H1 (cell line): ENCODE data around the gene SDR39U1. TPM values are rescaled to one million over a fixed set of nuclear protein-coding genes. Genes with fewer than 3 reads are reported as not detected.

Experiments used
- CTCF ChIA-PET: fragments of 300-600 bp; sonication (Branson Sonifier 250); formaldehyde crosslinking; loops from one replicate; lab custom pipeline; 2021; ENCODE audit not compliant: partially characterized antibody; lab: Charles Lee
- POLR2A ChIA-PET: fragments of 300-600 bp; sonication (Branson Sonifier 250); formaldehyde crosslinking; loops from one replicate; lab custom pipeline; 2021; ENCODE audit warnings: inconsistent platforms; ENCODE audit not compliant: partially characterized antibody; lab: Charles Lee
- DNase-seq, 2 experiments: peaks; one replicate each; pipeline versions ENCODE4 v3.0.0 to v3.0.0-alpha.2; 2010 to 2022; ENCODE audit warnings: low spot score in 2 of 2, low read depth in 1 of 2, mixed read lengths in 1 of 2
- FAIRE-seq: peaks from 2 replicates; lab custom pipeline; 2011; peaks lifted over from hg19 to GRCh38; lab: Jason Lieb, UNC
- H2AFZ ChIP-seq: 2 replicates; pipeline ENCODE4 v1.8.1; 2012; ENCODE audit warnings: low read length, inconsistent platforms
- H2AK5ac ChIP-seq: 2 replicates; pipeline ENCODE4 v1.6.1; 2013; ENCODE audit warnings: low read depth, low read length
- H2BK120ac ChIP-seq: replicated peaks from 2 replicates; pipeline ENCODE3; 2013; ENCODE audit warnings: low read depth, low read length, inconsistent platforms
- H2BK12ac ChIP-seq: 2 replicates; pipeline ENCODE4 v1.6.1; 2013; ENCODE audit warnings: low read depth, low read length
- H2BK15ac ChIP-seq: 2 replicates; pipeline ENCODE4 v1.6.1; 2013; ENCODE audit warnings: low read length
- H2BK20ac ChIP-seq: 2 replicates; pipeline ENCODE4 v1.6.1; 2013; ENCODE audit warnings: low read length
- H2BK5ac ChIP-seq: 2 replicates; pipeline ENCODE4 v1.6.1; 2013; ENCODE audit warnings: low read depth, low read length
- H3K14ac ChIP-seq: 2 replicates; pipeline ENCODE4 v1.6.1; 2013; ENCODE audit warnings: inconsistent platforms; ENCODE audit not compliant: insufficient read length
- H3K18ac ChIP-seq: 2 replicates; pipeline ENCODE4 v1.6.1; 2013; ENCODE audit warnings: low read length; ENCODE audit errors: extremely low read depth
- H3K23ac ChIP-seq: 2 replicates; pipeline ENCODE4 v1.6.1; 2013; ENCODE audit warnings: inconsistent platforms; ENCODE audit not compliant: insufficient read length
- H3K23me2 ChIP-seq: 2 replicates; pipeline ENCODE4 v1.6.1; 2013; ENCODE audit warnings: low read depth, low read length
- H3K27ac ChIP-seq: 2 replicates; pipeline ENCODE4 v1.6.1; 2011; ENCODE audit warnings: low read depth, low read length, inconsistent platforms
- H3K27me3 ChIP-seq, 4 experiments: replicated peaks in 1 of 4; 1 replicate in 1 of 4; 2 replicates in 3 of 4; pipeline versions ENCODE4 v1.6.1 to v1.8.1; 2011 to 2013; ENCODE audit warnings: low read length in 3 of 4, mild to moderate bottlenecking in 3 of 4, inconsistent platforms in 2 of 4, mixed read lengths in 2 of 4, moderate library complexity in 1 of 4; ENCODE audit not compliant: control insufficient read depth in 3 of 4, insufficient read depth in 3 of 4; ENCODE audit errors: extremely low read depth in 1 of 4
- H3K36me3 ChIP-seq, 4 experiments: 2 replicates each; pipeline versions ENCODE4 v1.6.1 to v1.8.1; 2011 to 2013; ENCODE audit warnings: mild to moderate bottlenecking in 4 of 4, low read length in 3 of 4, moderate library complexity in 2 of 4, control low read depth in 1 of 4, inconsistent platforms in 1 of 4; ENCODE audit not compliant: insufficient read depth in 4 of 4, control insufficient read depth in 2 of 4
- H3K4ac ChIP-seq: replicated peaks from 2 replicates; pipeline ENCODE3; 2013; ENCODE audit warnings: low read length, low read depth, mixed read lengths, inconsistent platforms; ENCODE audit not compliant: insufficient read length
- H3K4me1 ChIP-seq, 4 experiments: replicated peaks in 1 of 4; 1 replicate in 1 of 4; 2 replicates in 3 of 4; pipeline versions ENCODE4 v1.6.1 to v1.8.1; 2011 to 2013; ENCODE audit warnings: low read length in 3 of 4, inconsistent platforms in 2 of 4, mixed read lengths in 1 of 4; ENCODE audit not compliant: insufficient read depth in 4 of 4, control insufficient read depth in 3 of 4
- H3K4me2 ChIP-seq, 2 experiments: 2 replicates each; pipeline versions ENCODE4 v1.6.1 to v1.8.1; 2011 to 2013; ENCODE audit warnings: low read depth in 2 of 2, low read length in 2 of 2, control low read depth in 1 of 2, inconsistent platforms in 1 of 2, mild to moderate bottlenecking in 1 of 2; ENCODE audit not compliant: insufficient read depth in 1 of 2
- H3K4me3 ChIP-seq, 4 experiments: fragments of 200-600, 300-600 bp in 1 of 4; sonication (generic), shearing (Covaris generic), sonication (Bioruptor Twin) in 1 of 4; 2 replicates each; pipeline versions ENCODE4 v1.5.1 to v1.8.1; 2011 to 2016; ENCODE audit warnings: low read length in 4 of 4, low read depth in 3 of 4, control low read depth in 2 of 4, inconsistent platforms in 2 of 4, mild to moderate bottlenecking in 2 of 4, mixed read lengths in 1 of 4, moderate library complexity in 1 of 4; ENCODE audit not compliant: insufficient read depth in 2 of 4; ENCODE audit errors: extremely low read depth in 1 of 4
- H3K56ac ChIP-seq: replicated peaks from 2 replicates; pipeline ENCODE3; 2013; ENCODE audit warnings: low read depth, mild to moderate bottlenecking, mixed read lengths, low read length, inconsistent platforms; ENCODE audit not compliant: insufficient read length
- H3K79me1 ChIP-seq: 2 replicates; pipeline ENCODE4 v1.6.1; 2013; ENCODE audit warnings: low read depth, low read length, control low read depth
- H3K79me2 ChIP-seq, 2 experiments: 2 replicates each; pipeline versions ENCODE4 v1.6.1 to v1.8.1; 2012 to 2013; ENCODE audit warnings: low read length in 2 of 2, mild to moderate bottlenecking in 2 of 2, inconsistent platforms in 1 of 2; ENCODE audit not compliant: insufficient read depth in 2 of 2, control insufficient read depth in 1 of 2
- H3K9ac ChIP-seq, 4 experiments: replicated peaks in 1 of 4; 1 replicate in 1 of 4; 2 replicates in 3 of 4; pipeline versions ENCODE4 v1.6.1 to v1.8.1; 2011 to 2013; ENCODE audit warnings: low read depth in 3 of 4, low read length in 3 of 4, control low read depth in 2 of 4, mild to moderate bottlenecking in 2 of 4, moderate library complexity in 2 of 4, inconsistent platforms in 1 of 4; ENCODE audit errors: extremely low read depth in 1 of 4
- H3K9me3 ChIP-seq, 2 experiments: 2 replicates each; pipeline versions ENCODE4 v1.6.1 to v1.8.1; 2012 to 2013; ENCODE audit warnings: mild to moderate bottlenecking in 2 of 2, moderate library complexity in 2 of 2, control low read depth in 1 of 2, inconsistent platforms in 1 of 2, low read depth in 1 of 2, low read length in 1 of 2, mixed read lengths in 1 of 2; ENCODE audit not compliant: insufficient read depth in 2 of 2
- H4K20me1 ChIP-seq, 2 experiments: replicated peaks in 1 of 2; 2 replicates each; pipeline versions ENCODE3 to v1.8.1; 2011 to 2013; ENCODE audit warnings: inconsistent platforms in 2 of 2, low read length in 2 of 2, mild to moderate bottlenecking in 1 of 2; ENCODE audit not compliant: insufficient read depth in 2 of 2, control insufficient read depth in 1 of 2
- H4K5ac ChIP-seq: 2 replicates; pipeline ENCODE4 v1.6.1; 2013; ENCODE audit warnings: low read length, low read depth, mixed read lengths, inconsistent platforms; ENCODE audit not compliant: insufficient read length
- H4K8ac ChIP-seq: 2 replicates; pipeline ENCODE4 v1.8.0; 2013; ENCODE audit warnings: mild to moderate bottlenecking, moderate library complexity, low read length, inconsistent platforms; ENCODE audit not compliant: insufficient read depth; ENCODE audit errors: extremely low read depth
- H4K91ac ChIP-seq: replicated peaks from 2 replicates; pipeline ENCODE3; 2013; ENCODE audit warnings: low read length, mixed read lengths, inconsistent platforms; ENCODE audit not compliant: insufficient read length
- CBX5 ChIP-seq: fragments of 300-800, 300-1000 bp; sonication (generic); IDR thresholded peaks from 2 replicates; pipeline ENCODE4 v1.7.1; 2016; ENCODE audit warnings: antibody characterized with exemption, low read length, low read depth
- E2F6 ChIP-seq: IDR thresholded peaks from 2 replicates; pipeline ENCODE4 v1.6.1; 2012; ENCODE audit warnings: inconsistent platforms
- PHF8 ChIP-seq: fragments of 200-600 bp; sonication (generic); conservative IDR thresholded peaks from 2 replicates; pipeline ENCODE4 v1.7.1; 2012; ENCODE audit warnings: low read depth, mild to moderate bottlenecking, inconsistent platforms, low read length, moderate library complexity
- polyA plus RNA-seq, 7 experiments: library from polyadenylated mRNA; depleted of rRNA in 3 of 7; stranded (reverse) in 5 of 7; unstranded in 2 of 7; fragments of >200 nt in 5 of 7; fragments of 200-250 nt in 2 of 7; gene quantifications; 1 replicate in 5 of 7; 2 replicates in 1 of 7; 4 replicates in 1 of 7; pipeline versions ENCODE4 v1.2.1 to v1.2.3, GENCODE V29; 2011 to 2013; ENCODE audit warnings: missing spikeins in 2 of 7, mixed read lengths in 2 of 7
- total RNA-seq: library from RNA; stranded (reverse); fragmentation: NEBNext Ultra II Directional; extraction: Animal tissue kit (Norgen Biotek cat#: 25700); gene quantifications from 2 replicates; pipeline ENCODE4 v1.2.1, GENCODE V29; 2021

Gene SDR39U1
- total and polyA plus RNA-seq, 2 of the 8 experiments (the other 6 are each of a cell fraction or from before 2014, with no cell fraction given): 46.7 to 98.8 TPM

GRCh38 chr14:24456980-24457379 lies 14.4 kb upstream of the SDR39U1 start:
- CTCF ChIA-PET: interaction anchor here (1.4 kb wide), 1 partner anchor 25 kb away, joined by 4 read pairs; no protein-coding TSS in a partner anchor
- Histone ChIP-seq H3K36me3 (no peaks in the 10 kb centered on the region), H3K9ac (no peak overlapping the region), H3K79me2 (no peaks in the 10 kb centered on the region), H2AK5ac (no peak overlapping the region), H3K18ac (no peak overlapping the region), H3K4me2 (no peak overlapping the region), H3K56ac (no peak overlapping the region), H2BK120ac (no peak overlapping the region), H3K27me3 (no peaks in the 10 kb centered on the region), H3K23ac (no peak overlapping the region), H2AFZ (no peak overlapping the region), H2BK5ac (no peak overlapping the region), H3K27ac (no peak overlapping the region), H3K23me2 (no peaks in the 10 kb centered on the region), H4K5ac (no peak overlapping the region), H2BK15ac (no peak overlapping the region), H2BK12ac (no peak overlapping the region), H4K20me1 (no peaks in the 10 kb centered on the region), H3K9me3 (peaks cover 4 to 5% of the 10 kb centered on the region in 2 experiments; a peak in 1 of 4 replicates), H3K14ac (no peak overlapping the region), H3K4me1 (no peaks in the 10 kb centered on the region), H4K8ac (no peak overlapping the region), H3K4me3 (no peak overlapping the region), H2BK20ac (no peak overlapping the region), H3K4ac (no peak overlapping the region), H3K79me1 (no peaks in the 10 kb centered on the region), H4K91ac (no peak overlapping the region)
- TF ChIP-seq E2F6 (no peak), CBX5 (no peak), PHF8 (no peak)
- FAIRE-seq: no peak
- DNase-seq: no peak
- POLR2A ChIA-PET: no interaction called here
